Amniotic stem cell (primary cell): ENCODE measurements around the gene NINJ2.
A peak's percentile ranks its signal among the peaks of the same experiment; 100 is the strongest.

Experiments used
- DNase-seq: peaks from one replicate; lab custom pipeline; 2025; lab: John Stamatoyannopoulos, UW

The NINJ2 gene

DNA sequence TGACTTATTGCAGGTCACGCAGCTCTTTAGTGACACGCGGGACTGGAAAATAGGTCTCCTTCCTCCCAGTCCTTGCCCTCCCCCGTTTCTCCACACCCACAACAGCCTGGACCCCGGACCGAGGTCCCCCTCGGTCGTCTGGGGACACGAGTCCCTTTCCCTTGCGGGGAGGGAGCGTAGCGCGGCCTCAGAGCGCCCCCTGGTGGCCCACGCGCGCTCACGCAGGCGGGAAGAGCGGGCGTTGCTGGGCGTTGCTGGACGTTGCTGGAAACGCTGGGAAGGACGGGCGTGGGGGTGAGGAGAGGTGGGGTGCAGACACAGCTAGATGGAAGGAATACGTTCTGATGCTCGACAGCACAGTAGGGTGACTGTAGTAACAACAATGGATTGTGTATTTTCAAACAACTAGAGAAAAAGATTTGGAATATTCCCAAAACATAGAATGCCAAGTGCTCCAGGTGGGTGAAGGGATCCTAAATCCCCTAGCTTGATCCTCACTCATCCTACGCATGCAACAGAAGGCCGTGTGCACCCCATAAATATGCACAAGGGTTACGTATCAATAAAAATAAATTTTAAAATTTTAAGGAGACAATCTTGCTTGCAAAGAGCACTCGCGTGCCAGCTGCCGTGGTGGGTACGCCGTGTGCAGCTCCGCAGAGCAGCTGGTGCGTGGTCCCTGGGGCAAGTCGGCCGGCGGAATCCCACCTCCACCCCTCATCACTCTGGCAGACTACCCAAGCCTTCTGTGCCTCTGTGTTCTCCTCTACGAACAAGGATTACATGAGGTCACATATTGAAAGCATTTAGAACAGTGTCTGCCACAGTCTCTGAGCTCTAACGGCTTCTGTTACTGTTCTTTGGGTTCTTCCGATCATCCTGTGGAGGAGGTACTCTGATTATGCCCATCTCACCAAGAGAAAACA, 116.1 kb downstream of the NINJ2 start:
- no peak for DNase-seq

- no peak for DNase-seq
Observed at GRCh38 chr12:546265-546919, 116.9 kb downstream of the NINJ2 start.

DNA sequence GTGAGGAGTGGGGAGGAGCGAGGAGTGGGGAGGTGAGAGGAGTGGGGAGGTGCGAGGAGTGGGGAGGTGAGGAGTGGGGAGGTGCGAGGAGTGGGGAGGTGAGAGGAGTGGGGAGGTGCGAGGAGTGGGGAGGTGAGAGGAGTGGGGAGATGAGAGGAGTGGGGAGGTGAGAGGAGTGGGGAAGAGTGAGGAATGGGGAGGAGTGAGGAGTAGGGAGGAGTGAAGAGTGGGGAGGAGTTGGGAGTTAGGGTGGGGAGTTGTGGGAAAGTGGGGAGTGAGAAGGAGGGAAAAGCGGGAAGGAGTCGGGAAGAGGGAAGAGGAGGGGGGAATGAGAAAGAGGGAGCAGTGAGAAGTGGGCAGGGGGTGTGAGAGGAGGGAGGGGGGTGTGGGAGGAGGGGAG, 117.4 kb downstream of the NINJ2 start:
- DNase-seq, result no peak

- no peak for DNase-seq
Observed at GRCh38 chr12:544941-545635, 118.2 kb downstream of the NINJ2 start.

DNA sequence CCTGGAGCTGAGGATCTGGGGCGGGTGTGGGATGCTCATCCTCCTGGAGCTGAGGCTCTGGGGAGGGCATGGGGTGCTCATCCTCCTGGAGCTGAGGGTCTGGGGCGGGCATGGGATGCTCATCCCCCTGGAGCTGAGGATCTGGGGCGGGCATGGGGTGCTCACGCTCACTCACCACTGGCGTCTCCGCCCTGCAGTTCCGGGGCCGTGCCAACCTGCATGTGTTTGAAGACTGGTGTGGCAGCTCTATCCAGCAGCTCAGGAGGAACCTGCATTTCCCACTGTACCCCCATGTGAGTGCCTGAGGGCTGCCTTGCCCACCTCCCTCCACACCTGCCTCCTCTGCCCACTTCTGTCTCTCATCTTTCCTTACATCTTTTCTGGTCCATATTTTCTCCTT, 119.1 kb downstream of the NINJ2 start:
- no peak for DNase-seq

DNA sequence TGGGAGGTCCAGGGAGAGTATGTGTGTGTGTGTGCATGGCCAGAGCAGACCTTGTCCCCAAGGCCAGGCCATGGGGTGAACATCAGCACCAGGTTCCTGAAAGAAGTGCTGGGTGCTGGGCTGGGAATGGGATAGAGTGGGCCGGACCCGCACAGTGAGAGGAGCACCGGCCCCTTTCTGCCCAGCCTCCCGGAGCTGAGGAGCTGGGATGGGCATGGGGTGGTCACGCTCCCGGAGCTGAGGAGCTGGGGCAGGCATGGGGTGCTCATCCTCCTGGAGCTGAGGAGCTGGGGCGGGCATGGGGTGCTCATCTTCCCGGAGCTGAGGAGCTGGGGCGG, 120.2 kb downstream of the NINJ2 start:
- no peak for DNase-seq

DNA sequence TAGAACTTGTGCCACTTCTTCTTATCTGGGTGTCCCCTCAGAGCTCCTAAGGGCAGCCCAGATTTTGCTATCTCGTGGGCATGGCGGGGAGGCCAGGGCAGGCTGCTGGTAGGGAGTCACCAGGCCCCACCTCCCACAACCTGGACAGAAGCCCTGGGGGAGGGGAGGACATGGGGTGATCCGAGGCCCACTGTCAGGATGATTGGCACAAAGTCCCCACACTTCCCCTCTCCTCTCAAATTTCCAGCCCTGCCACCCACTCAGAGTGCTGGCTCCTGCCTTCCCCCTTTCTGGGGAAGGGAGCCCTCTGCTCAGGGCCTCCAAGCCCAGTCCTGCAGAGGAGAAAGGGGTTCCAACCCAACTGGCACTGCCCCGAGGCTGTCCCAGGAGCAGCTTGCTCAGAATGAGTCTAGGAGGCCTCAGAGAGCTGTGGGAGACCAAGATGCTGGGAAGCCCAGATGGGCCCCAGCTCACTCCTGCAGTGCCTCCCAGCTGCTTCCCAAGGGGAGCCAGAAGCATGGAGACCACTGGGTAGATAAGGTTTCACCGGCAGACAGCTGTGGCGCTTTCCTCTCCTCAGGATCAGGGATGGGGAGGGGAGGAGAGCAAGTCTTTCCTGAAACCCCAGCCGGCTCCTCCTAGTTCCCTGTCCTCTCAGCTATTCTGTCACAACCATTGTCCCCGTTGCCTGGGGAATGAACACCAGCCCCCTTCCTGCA, 120.7 kb downstream of the NINJ2 start:
- DNase-seq, result no peak

DNA sequence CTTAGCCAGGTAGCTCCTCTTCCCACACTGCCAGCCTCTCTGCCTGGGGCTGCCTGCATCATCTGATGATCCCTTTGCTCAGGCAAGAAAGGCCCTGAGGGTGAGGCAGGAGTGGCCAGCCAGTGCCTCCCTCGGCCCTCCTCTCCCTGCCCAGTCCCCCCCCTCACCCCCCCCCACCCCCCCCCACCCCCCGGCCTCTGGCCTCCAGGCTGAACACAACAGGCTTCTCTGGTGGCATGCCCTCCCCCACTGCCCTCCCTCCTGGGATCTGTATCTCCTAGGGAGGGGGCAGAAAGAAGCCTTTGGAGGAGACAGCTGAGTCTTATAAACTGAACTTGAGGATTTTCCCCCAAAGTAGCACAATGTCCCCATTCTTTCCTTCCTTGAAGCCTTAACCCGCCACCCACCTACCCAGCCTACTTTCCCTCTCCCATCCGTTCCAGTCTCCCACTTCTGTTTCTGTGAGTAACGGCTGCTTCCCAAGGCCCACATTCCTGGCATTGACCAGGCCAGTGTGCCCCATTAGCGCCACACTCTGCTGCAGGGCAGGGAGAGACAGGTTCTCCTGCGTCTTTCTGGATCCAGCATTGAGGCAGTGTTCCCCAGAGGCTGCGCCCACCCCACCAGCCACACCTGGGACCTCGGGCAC, 121.4 kb downstream of the NINJ2 start:
- no peak for DNase-seq

DNA sequence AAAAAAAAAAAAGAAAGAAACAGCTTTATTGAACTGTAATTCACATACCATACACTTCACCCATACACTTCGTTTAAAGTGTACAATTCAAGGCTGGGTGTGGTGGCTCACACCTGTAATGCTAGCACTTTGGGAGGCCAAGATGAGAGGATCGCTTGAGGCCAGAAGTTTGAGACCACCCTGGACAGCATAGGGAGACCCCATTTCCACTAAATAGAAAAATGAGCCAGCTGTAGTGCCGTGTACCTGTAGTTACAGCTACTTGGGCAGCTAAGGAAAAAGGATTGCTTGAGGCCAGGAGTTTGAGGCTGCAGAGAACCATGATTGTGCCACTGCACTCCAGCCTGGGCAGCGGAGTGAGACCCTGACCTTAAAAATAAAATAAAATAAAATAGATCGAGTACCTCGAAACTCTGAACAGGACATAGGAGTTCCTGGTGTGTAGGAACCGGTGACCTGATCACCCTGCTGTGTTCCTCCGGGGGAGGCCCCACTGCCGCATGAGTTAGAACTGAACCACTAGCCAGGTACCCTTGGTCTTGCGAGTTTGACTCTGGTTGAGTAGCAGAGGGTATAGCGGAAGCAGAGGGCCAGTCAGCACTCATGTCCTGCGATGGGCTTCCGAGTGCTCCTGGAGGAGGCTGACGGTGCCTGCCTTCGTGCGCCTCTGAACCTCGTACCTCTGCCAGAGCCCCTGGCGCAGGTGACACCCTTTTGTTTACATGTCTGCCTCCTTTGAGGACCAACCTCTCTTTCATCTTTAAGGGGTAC, 123.5 kb downstream of the NINJ2 start:
- DNase-seq, result no peak

DNA sequence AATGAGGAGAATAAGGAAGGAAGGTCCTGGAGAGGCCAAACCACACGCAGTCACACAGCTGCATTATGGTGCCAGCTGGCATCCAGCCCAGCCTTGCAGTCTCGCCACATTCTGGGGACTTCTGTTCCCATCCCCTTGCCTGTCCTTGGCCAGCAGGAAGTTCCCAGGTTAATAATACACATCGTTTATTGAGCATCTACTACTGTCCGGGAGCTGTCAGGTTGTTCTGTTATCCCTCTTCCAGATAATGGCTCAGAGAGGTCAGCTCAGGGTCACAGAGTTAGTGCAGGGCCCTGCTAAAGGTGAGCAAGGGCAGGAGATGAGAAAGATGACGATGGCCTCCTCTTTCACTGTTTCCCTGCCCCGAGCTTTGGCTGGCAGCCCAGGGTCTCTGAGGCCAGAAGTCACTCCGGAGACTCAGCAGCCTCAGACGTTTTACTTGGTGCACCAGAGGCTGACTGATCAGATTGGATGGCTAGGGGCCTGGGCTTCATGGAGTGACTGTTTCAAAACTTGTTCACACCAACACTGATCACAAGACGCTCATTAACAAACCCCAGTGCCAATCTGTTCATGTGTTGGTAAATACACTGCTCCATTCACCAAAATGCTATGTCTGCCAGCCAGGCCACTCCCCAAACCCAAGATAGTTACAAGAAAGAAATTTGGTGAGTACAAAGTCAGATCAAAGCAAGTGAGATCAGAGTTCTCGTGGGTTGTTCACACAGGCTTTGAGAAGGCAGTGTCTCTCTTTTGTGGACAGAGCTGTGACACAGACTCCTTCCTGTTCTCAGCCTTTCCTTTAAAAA, 124.3 kb downstream of the NINJ2 start:
- DNase-seq, result no peak

DNA sequence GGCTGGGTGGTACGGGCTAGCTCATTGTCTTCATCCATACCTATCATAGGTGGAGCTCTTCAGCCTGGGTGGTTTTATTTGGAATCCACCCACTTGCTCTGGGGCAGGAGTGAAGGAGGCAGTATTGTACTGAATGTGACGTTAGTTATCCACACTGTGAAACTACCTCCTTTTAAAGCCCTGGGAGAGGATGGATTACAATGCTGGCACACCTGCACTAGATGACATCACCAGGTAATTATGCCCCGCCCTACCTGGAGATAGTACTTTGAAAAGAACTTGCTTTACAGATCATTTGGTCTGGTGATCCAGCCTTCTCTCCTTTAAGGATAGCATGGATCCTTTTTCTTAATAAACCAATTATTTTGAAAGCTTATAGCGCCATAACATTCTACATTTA, 125.5 kb downstream of the NINJ2 start:
- no peak for DNase-seq

DNA sequence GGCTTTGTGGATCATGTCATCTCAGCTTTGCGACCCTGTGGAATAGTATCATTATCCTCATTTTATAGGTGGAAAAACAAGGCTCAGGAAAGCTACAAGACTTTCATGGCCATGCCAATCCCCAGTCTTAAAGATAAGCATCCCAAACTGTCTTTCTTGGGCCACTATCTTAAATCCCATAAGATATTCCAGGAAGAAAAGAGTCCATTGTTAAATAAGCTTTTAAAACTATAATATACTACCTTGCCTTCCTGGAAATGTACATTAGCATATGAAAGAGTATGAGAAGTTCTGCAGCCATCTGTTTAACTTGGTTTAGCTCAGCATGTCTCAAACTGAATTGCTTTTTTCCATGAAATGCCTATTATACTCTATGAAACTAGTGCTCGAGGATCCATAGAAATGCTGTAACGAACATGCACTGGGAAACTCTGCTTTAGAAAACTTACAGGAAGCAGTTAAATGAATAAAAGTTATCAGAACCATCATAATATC, 126.4 kb downstream of the NINJ2 start:
- DNase-seq, result no peak

- DNase-seq, result no peak
Observed at GRCh38 chr12:535396-535795, 127.8 kb downstream of the NINJ2 start.

GRCh38 chr12:534216-534615, 129.0 kb downstream of the NINJ2 start:
- DNase-seq, result no peak

GRCh38 chr12:533718-534117, 129.5 kb downstream of the NINJ2 start:
- DNase-seq, result no peak

- peak; percentile 81 for DNase-seq
Observed at GRCh38 chr12:532908-533565, 130.2 kb downstream of the NINJ2 start.

DNA sequence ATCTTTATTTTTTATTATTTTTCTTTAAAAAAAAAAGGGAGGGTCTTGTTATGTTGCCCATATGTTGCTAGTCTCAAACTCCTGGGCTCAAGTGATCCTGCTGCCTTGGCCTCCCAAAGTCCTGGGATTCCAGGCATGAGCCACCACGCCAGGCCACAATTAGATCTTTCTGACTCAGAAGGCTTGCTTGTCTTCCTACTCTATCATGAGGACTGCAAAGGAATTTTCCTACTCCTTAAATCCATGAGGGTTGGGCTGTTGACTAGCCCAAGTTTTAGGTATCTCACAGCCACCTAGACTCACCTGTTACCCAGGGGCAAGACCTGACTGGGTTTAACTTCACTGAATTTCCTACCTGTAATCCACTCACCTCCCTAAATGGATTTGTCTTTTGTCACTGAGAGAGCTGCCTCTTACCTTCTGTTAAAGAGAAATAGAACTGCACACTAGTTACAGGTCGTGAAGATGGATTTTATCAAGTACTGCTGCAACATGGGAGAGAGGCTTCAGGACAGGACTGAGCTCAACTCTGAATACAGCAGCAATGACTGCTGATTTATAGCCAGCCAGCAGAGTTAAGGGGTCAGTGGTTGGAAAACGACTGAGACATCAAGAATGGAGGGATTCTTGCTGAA, 131.2 kb downstream of the NINJ2 start:
- DNase-seq, result no peak

DNA sequence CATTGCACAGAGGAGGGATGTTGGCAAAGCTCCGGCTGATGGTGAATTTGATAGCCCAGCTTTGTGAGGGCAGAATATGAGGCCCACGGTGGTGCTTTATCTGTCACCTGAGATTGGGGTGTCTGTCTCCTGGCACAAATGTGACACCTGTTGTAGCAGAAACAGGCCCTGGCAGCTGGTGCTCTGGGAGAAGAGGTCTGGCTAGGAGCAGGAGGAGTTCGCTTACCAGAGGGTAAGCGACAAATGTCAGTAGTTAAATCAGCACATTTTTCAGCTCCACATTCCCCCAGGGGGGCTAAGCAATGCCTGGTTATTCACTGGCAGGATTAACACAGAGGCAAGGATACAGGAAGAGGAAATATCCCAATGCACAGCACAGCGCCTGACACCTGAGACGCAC, 132.4 kb downstream of the NINJ2 start:
- DNase-seq, result no peak

DNA sequence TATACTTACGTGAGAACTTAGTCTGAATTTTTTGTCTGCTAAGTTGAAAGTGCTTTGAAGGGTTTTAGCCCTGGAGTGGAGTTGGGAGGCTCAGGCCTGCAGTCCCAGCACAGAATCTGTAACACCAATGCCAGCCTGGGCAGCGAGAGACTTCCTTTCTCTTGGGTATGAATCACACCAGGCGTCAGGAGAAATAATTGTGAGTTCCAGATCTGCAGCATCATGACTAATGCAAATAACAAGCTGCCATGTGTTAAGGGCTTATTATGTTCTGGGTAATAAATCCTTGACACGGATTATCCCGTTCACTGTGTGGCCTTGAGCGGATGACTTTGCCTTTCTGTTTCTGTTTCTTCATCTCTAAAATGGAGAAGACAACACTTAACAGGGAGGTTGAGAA, 132.9 kb downstream of the NINJ2 start:
- DNase-seq, result no peak
